Stimulated activated CD8-positive, alpha-beta memory T cell treated with anti-CD3 and anti-CD28 coated beads, Interleukin-4, amount 100 ng/mL, for 4 hours (primary cell): ENCODE data around the gene TMEM131L.

Experiments
- DNase-seq, 2 donors: peaks; one replicate each; pipeline ENCODE4 v3.0.0-alpha.2; 2020; ENCODE audit warnings: low read depth in 2 of 2, low spot score in 1 of 2

TMEM131L gene

DNA sequence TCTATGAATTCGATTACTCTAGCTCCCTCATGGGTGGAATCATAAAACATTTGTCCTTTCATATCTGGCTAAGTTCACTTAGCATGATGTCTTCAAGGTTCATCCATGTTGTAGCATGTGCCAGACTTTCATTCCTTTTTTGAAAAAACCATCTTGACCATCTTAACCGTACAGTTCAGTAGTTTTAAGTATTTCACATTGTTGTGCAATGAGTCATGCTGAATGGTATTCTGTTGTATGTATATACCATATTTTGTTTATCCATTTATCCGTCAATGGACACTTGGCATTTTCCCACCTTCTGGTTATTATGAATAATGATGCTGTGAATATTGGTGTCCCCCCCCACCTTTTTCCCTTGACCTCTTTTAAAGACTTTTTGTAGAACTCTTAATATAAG lies 145.5 kb downstream of the TMEM131L start:
- DNase-seq = no peak

- DNase-seq = no peak
Measured at GRCh38 chr4:153612878-153613277, 146.7 kb downstream of the TMEM131L start.

GRCh38 chr4:153616006-153616555 lies 149.9 kb downstream of the TMEM131L start:
- DNase-seq = no peak

DNA sequence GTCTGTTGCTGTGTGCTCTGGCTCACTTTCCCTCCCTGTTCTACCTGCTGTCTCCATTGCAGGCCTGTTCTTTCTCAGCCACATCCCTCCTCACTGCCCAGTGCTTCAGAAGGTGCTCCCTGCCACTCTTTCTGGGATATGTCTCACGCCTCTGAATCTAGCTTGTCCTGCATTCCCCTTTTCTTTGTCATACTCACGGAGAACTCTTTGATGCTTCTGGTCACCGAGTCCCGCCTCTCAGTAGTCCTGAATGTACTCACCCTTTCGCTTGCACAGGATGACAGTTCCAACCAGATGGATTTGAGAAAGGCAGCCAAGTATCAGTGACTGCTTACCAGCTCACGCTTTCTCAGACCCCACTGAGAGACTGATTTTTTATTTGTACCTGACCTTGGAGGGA lies 152.7 kb downstream of the TMEM131L start:
- DNase-seq = no peak

DNA sequence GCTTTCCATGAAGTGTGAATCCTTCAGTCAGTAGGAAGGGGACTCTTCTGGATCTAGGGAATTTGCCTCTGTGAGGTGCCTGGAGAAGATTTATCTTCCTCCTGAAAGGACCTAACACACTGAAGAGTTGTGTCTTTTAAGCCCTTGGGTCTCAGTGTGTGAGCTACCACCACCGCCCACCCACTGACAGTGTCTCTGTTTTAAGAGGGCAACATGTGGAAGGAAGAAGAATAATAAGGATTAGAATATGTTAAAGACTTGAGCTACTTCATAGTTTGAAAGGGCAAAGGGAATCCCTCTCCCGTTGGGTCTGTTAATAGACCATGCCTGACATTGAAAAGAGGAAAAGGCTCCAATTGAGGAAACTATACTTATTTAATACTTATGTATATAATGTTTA lies 153.7 kb downstream of the TMEM131L start:
- DNase-seq = no peak

DNA sequence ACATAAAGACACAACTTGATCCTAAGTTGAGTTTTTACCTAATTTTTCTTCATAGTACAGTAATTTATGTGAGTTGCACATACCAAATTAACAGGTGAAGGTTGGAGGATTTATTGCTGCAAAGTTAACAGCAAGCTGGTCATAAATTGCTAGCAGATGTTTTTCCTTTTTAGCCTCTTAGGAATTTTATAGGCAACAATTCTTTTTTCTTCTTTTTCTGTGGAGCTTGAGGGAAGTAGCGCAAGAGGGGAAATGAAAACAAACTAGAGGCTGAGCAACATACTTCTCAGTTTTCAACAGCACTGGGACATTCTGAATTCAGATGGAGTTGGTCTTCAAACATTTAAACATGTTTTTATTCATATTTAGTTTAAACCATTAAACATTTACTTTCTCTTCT lies 154.2 kb downstream of the TMEM131L start:
- no peak for DNase-seq

- no peak for DNase-seq
Measured at GRCh38 chr4:153622093-153622492, 155.9 kb downstream of the TMEM131L start.

DNA sequence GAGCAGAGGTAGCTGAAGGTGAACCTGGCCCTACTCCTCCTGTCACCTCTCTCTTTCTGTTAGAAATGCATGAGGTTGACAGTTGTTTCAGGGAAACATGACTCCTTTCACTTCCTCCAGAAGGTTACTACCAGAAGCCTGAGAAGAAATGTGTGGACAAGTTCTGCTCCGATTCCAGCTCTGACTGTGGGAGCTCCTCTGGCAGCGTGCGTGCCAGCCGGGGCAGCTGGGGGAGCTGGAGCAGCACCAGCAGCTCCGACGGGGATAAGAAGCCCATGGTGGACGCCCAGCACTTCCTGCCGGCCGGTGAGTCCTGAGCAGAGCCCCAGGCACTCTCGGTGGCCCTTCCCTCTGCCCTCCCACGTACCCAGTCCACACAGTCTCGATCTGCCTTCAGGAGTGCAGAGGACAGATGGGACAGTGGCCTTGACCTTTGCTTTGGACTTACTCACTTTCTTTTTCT lies 156.6 kb downstream of the TMEM131L start:
- no peak for DNase-seq

DNA sequence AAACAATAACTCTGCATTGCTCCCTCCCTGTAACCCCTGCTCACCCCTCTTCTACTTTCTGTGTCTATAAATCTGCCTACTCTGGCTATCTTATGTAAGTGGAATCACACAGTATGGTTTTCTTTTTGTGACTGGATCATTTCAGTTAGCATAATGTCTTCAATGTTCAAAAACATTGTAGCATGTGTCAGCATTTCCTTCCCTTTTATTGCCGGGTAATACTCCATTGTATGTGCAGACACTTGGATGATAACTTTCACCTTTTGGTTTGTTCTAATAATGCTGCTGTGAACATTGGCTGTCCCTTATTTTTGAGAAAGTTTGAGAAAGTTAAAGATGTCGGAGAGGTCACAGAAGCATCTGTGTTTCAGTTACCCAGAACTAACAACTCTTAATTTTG lies 157.3 kb downstream of the TMEM131L start:
- DNase-seq = no peak

- DNase-seq = no peak
Measured at GRCh38 chr4:153628796-153629315, 162.7 kb downstream of the TMEM131L start.

GRCh38 chr4:153629776-153630175 lies 163.6 kb downstream of the TMEM131L start:
- DNase-seq = no peak

DNA sequence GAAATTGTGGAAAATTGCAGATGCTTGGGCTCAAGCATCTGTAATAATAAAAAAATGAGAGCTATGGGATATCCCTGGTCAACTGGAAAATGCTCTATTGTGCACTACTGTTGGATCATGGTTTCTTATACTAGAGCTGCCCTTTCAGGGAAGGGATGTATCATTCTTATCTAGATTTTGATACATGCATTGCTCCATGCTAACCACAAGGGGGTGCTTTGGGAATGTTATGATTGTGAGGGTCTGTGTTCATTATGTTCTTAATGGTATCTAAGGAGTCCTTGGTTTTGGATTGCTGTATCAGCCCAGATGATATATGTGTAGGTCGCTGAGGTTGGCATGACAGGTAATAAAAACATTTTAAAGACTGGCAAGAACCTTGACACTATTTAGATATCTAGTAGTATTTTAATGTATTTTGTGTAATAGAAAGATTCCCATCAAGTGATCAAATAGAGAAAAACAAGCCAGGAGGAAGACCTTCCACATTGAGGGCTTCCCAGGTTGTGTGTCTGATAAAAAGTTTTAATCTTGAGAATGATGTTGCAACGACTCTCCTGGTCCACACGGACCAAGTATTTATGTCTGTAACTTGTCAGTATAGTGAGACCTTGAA lies 168.7 kb downstream of the TMEM131L start:
- DNase-seq = no peak

DNA sequence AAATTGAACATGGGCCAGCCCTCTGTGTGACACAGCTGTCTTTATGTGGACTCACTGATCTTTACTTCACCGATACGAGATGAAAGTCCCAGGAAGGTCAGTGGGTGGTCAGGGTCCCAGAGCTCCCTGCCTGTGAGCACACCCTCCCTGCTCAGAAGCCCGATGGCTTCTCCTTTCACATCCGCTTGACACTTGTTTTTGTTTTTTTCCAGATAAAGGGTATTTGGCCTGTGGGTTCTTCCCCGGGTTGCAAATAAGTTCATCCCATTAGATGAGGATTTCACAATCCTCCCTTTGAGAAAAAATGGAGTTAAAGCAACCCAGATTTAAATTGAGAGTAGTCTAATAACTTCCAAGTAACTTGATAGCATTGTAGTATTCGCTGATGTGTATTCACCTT lies 169.7 kb downstream of the TMEM131L start:
- no peak for DNase-seq

DNA sequence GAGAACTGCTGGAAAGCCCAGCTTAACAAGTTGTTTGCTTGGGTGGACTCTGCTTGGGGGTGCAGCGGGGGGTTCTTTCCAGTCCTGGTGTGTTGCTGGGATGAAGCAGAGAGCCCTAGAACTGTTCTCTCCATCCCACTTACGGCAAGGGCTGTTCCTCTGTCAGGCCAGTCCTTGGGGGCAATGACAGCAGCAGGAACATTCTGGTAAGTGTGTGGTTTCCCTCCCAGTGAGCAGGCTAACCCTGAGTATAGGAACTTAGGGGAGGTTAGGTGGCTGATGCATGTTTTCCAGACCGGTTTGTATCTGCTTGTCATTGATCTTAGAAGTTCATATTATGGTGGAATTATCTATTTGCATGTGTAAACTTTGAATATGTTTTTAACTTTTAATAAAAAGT lies 171.0 kb downstream of the TMEM131L start:
- no peak for DNase-seq

GRCh38 chr4:153638011-153638410 lies 171.9 kb downstream of the TMEM131L start:
- no peak for DNase-seq

- DNase-seq = no peak
Measured at GRCh38 chr4:153638999-153639398, 172.8 kb downstream of the TMEM131L start.

- no peak for DNase-seq
Measured at GRCh38 chr4:153639833-153640802, 174.0 kb downstream of the TMEM131L start.

GRCh38 chr4:153641532-153641931 lies 175.4 kb downstream of the TMEM131L start:
- no peak for DNase-seq

- DNase-seq = no peak
Measured at GRCh38 chr4:153643406-153644383, 177.5 kb downstream of the TMEM131L start.

DNA sequence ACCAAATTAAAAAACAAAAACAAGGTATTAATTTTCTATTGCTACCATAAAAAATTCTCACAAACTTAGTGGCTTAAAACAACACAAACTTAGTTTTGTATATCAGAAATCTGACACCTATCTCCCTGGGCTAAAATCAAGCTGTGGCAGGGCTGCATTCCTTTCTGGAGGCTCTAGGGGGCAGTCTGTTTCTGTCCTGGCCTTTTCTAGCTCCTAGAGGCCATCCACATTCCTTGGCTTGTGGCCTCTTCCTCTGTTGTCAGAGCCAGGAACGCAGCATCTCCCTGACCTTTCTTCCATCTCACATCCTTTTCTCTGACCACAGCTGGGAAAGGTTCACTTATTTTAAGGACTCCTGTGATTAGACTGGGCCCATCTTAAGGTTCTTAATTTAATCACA lies 179.0 kb downstream of the TMEM131L start:
- no peak for DNase-seq

- no peak for DNase-seq
Measured at GRCh38 chr4:153646261-153646660, 180.1 kb downstream of the TMEM131L start.
